Measurements from ENCODE around the gene FAM131B.
A peak's percentile ranks its signal among the peaks of the same experiment; 100 is the strongest.

Gene FAM131B

DNA sequence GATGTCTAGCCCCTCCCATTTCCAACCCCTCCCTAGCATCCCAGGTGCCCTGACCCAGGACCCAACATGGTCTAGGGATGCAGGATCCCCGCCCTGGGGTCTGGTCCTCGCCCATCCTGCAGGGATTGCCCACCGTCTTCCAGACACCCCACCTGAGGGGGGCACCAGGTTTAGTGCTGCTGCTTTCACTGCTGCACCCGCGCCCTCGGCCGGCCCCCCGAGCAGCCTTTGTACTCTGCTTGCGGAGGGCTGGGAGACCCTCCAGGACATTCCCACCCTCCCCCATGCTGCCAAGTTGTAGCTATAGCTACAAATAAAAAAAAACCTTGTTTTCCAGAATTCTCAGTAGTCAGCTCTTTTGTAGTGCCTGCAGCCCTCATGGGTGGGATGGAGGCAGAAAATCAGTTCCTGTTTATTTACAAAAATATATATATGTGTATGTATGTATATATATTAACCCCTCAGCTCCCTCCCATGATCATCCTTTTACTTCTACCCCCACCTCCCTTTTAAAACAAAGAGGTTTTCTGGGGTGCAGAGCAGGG lies 28.3 kb upstream of the FAM131B start:
- H3K4me3 ChIP-seq (ENCODE audit: severe bottlenecking), result no peak overlapping the region
- ATAC-seq (ENCODE audit: low read depth) (no peak), DNase-seq (ENCODE audit: low spot score) (no peak)
- H3K9me3 ChIP-seq (ENCODE audit: severe bottlenecking), result no peaks in the 10 kb centered on the region
- peak overlapping the region; percentile 50 for H3K27ac ChIP-seq (ENCODE audit: poor library complexity, severe bottlenecking)
- no peaks in the 10 kb centered on the region for H3K27me3 ChIP-seq (ENCODE audit: insufficient read depth, poor library complexity, severe bottlenecking)
- TF ChIP-seq, protein P1, sequence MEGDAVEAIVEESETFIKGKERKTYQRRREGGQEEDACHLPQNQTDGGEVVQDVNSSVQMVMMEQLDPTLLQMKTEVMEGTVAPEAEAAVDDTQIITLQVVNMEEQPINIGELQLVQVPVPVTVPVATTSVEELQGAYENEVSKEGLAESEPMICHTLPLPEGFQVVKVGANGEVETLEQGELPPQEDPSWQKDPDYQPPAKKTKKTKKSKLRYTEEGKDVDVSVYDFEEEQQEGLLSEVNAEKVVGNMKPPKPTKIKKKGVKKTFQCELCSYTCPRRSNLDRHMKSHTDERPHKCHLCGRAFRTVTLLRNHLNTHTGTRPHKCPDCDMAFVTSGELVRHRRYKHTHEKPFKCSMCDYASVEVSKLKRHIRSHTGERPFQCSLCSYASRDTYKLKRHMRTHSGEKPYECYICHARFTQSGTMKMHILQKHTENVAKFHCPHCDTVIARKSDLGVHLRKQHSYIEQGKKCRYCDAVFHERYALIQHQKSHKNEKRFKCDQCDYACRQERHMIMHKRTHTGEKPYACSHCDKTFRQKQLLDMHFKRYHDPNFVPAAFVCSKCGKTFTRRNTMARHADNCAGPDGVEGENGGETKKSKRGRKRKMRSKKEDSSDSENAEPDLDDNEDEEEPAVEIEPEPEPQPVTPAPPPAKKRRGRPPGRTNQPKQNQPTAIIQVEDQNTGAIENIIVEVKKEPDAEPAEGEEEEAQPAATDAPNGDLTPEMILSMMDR (IDR thresholded peaks at IDR 0.05; ENCODE audit: poor library complexity, severe bottlenecking), result no peak
- H3K36me3 ChIP-seq (ENCODE audit: low read depth), result peaks cover 97% of the 10 kb centered on the region
- H3K4me1 ChIP-seq (ENCODE audit: insufficient read depth, poor library complexity, severe bottlenecking), result no peaks in the 10 kb centered on the region

DNA sequence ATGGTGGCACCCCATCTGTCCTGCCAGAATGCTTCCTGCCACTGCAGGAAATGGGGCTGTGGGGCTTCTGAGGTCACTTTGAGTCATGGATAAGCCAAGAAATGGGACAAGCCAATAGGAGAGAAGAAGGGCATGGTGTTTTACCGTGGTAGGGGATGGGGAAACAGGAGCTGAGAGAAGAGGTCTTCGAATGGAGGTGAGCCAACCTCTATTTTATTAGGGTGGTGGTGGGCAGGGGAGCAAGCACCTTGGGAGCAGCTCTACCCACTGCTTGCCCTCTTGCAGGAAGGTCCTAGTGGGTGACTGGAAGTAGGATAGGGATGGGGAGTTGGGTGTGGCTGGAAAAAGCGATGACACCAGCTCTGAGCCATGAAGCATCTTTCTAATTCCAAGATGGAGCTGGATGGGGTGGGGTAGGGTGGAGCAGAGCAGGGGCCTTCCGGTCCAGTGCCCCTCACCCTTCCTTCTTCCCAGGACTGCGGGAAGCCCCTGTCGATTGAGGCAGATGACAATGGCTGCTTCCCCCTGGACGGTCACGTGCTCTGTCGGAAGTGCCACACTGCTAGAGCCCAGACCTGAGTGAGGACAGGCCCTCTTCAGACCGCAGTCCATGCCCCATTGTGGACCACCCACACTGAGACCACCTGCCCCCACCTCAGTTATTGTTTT lies 27.7 kb upstream of the FAM131B start:
- Histone ChIP-seq H3K4me3 (ENCODE audit: severe bottlenecking) (no peak overlapping the region), H3K36me3 (ENCODE audit: low read depth) (peaks cover 98% of the 10 kb centered on the region), H3K9me3 (ENCODE audit: severe bottlenecking) (no peaks in the 10 kb centered on the region), H3K27me3 (ENCODE audit: insufficient read depth, poor library complexity, severe bottlenecking) (no peaks in the 10 kb centered on the region), H3K4me1 (ENCODE audit: insufficient read depth, poor library complexity, severe bottlenecking) (no peaks in the 10 kb centered on the region), H3K27ac (ENCODE audit: poor library complexity, severe bottlenecking) (no peak overlapping the region)
- DNase-seq (ENCODE audit: low spot score) (no peak), ATAC-seq (ENCODE audit: low read depth) (no peak)
- TF ChIP-seq, protein P1 (IDR thresholded peaks at IDR 0.05; ENCODE audit: poor library complexity, severe bottlenecking), result no peak

DNA sequence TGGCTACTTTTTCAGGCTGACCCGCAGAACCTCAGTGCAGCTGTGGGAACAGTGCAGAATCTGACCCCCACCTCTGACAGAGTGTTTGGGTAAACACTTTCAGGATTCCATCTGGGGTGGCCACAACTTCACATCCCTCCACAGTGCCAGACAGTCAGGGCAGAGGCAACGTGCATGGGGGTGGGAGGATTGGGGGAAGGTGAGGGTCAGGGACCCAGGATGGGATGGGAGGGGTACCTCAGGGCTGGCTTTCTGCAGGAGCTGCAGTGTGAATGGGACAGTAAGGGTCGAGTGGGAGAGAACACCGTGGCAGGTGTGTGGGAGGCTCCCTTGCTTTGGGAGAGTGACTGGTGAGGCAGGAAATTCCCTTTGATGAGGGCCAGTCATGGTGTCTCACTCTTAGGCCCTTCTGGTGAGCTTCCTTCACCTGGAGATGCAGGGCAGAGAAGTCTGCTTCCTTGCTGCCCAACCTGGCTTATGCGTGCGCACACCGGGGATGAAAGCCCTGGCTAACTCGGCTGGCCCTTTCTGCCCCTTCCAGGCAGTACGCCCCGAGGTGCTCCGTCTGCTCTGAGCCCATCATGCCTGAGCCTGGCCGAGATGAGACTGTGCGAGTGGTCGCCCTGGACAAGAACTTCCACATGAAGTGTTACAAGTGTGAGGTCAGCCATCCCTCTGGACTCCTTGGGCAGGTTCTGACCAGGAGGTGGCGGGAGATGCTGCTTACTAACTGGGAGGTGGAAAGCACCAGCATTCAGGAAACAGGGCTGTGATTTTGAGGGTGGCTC lies 27.0 kb upstream of the FAM131B start:
- TF ChIP-seq, protein P1 (IDR thresholded peaks at IDR 0.05; ENCODE audit: poor library complexity, severe bottlenecking), result no peak
- no peak for ATAC-seq (ENCODE audit: low read depth)
- H3K4me1 ChIP-seq (ENCODE audit: insufficient read depth, poor library complexity, severe bottlenecking), result no peaks in the 10 kb centered on the region
- H3K27me3 ChIP-seq (ENCODE audit: insufficient read depth, poor library complexity, severe bottlenecking), result no peaks in the 10 kb centered on the region
- no peak overlapping the region for H3K27ac ChIP-seq (ENCODE audit: poor library complexity, severe bottlenecking)
- no peak overlapping the region for H3K4me3 ChIP-seq (ENCODE audit: severe bottlenecking)
- no peak for DNase-seq (ENCODE audit: low spot score)
- H3K36me3 ChIP-seq (ENCODE audit: low read depth), result peaks cover 98% of the 10 kb centered on the region
- H3K9me3 ChIP-seq (ENCODE audit: severe bottlenecking), result no peaks in the 10 kb centered on the region

DNA sequence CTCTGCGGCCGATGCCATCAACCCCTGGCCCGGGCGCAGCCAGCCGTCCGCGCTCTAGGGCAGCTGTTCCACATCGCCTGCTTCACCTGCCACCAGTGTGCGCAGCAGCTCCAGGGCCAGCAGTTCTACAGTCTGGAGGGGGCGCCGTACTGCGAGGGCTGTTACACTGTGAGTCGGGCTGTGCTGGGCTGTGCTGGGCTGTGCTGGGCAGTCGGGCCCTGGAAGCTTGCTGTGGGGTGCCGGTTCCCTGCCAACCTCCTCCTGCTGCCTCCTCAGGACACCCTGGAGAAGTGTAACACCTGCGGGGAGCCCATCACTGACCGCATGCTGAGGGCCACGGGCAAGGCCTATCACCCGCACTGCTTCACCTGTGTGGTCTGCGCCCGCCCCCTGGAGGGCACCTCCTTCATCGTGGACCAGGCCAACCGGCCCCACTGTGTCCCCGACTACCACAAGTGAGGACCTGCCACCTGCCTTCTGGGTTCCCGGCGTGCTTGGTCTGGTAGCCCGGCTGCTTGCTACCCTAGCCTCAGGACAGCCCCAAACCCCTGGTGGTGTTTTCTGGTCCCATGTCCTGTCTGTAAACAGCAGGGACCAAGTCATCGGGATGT lies 26.1 kb upstream of the FAM131B start:
- TF ChIP-seq, protein P1 (IDR thresholded peaks at IDR 0.05; ENCODE audit: poor library complexity, severe bottlenecking), result no peak
- DNase-seq (ENCODE audit: low spot score) (no peak), ATAC-seq (ENCODE audit: low read depth) (no peak)
- Histone ChIP-seq H3K27me3 (ENCODE audit: insufficient read depth, poor library complexity, severe bottlenecking) (no peaks in the 10 kb centered on the region), H3K36me3 (ENCODE audit: low read depth) (peaks cover 98% of the 10 kb centered on the region), H3K4me3 (ENCODE audit: severe bottlenecking) (no peak overlapping the region), H3K4me1 (ENCODE audit: insufficient read depth, poor library complexity, severe bottlenecking) (peaks cover 6% of the 10 kb centered on the region), H3K27ac (ENCODE audit: poor library complexity, severe bottlenecking) (no peak overlapping the region), H3K9me3 (ENCODE audit: severe bottlenecking) (no peaks in the 10 kb centered on the region)
